ENCODE results near the gene FKBP5.

The FKBP5 gene

GRCh38 chr6:35622283-35622682 lies 66.4 kb downstream of the FKBP5 start:
- ChIA-PET POLR2A (ENCODE audit: low non-redundant PET) (no interaction called here), CTCF (no interaction called here)
- H3K27ac ChIP-seq = no peak overlapping the region
- DNase-seq (ENCODE audit: low spot score) = no peak
- no peak for TF ChIP-seq CTCF (conservative IDR thresholded peaks at IDR 0.05; ENCODE audit: low read depth)

- no peak for DNase-seq (ENCODE audit: low spot score)
- CTCF ChIA-PET = no interaction called here
- peak overlapping the region; percentile 42; the same call in 1 of the 2 replicates for H3K27ac ChIP-seq
- TF ChIP-seq CTCF (conservative IDR thresholded peaks at IDR 0.05; ENCODE audit: low read depth) = no peak
- POLR2A ChIA-PET (ENCODE audit: low non-redundant PET) = no interaction called here
These were observed 68.0 kb downstream of the FKBP5 start for GRCh38 chr6:35620706-35621105.

GRCh38 chr6:35613762-35614161 lies 75.0 kb downstream of the FKBP5 start:
- no peak for TF ChIP-seq CTCF (conservative IDR thresholded peaks at IDR 0.05; ENCODE audit: low read depth)
- ChIA-PET POLR2A (ENCODE audit: low non-redundant PET) (no interaction called here), CTCF (no interaction called here)
- DNase-seq (ENCODE audit: low spot score) = no peak
- peak overlapping the region; percentile 40; the same call in 1 of the 2 replicates for H3K27ac ChIP-seq

- ChIA-PET POLR2A (ENCODE audit: low non-redundant PET) (no interaction called here), CTCF (no interaction called here)
- no peak for TF ChIP-seq CTCF (conservative IDR thresholded peaks at IDR 0.05; ENCODE audit: low read depth)
- H3K27ac ChIP-seq = no peak overlapping the region
- no peak for DNase-seq (ENCODE audit: low spot score)
These were observed 77.5 kb downstream of the FKBP5 start for GRCh38 chr6:35611240-35611639.

- DNase-seq (ENCODE audit: low spot score) = no peak
- CTCF ChIA-PET = interaction anchor here (0.6 kb wide), 1 partner anchor 11 kb away, joined by 4 read pairs; no protein-coding TSS in a partner anchor
- no peak for TF ChIP-seq CTCF (conservative IDR thresholded peaks at IDR 0.05; ENCODE audit: low read depth)
- H3K27ac ChIP-seq = no peak overlapping the region
- POLR2A ChIA-PET (ENCODE audit: low non-redundant PET) = no interaction called here
These were observed 77.9 kb downstream of the FKBP5 start for GRCh38 chr6:35610830-35611229.

- no peak for DNase-seq (ENCODE audit: low spot score)
- CTCF ChIA-PET = no interaction called here
- no peak for TF ChIP-seq CTCF (conservative IDR thresholded peaks at IDR 0.05; ENCODE audit: low read depth)
- no peak overlapping the region for H3K27ac ChIP-seq
- POLR2A ChIA-PET (ENCODE audit: low non-redundant PET) = no interaction called here
These were observed 79.1 kb downstream of the FKBP5 start for GRCh38 chr6:35609588-35609987.
